ENCODE data around the gene FARP1.

FARP1 gene

GRCh38 chr13:98141091-98141490 is 1.8 kb upstream of the FARP1 start:
- in situ Hi-C loops (cut with MboI; ENCODE audit: low sequenced_read_pairs) = no loop called here

DNA sequence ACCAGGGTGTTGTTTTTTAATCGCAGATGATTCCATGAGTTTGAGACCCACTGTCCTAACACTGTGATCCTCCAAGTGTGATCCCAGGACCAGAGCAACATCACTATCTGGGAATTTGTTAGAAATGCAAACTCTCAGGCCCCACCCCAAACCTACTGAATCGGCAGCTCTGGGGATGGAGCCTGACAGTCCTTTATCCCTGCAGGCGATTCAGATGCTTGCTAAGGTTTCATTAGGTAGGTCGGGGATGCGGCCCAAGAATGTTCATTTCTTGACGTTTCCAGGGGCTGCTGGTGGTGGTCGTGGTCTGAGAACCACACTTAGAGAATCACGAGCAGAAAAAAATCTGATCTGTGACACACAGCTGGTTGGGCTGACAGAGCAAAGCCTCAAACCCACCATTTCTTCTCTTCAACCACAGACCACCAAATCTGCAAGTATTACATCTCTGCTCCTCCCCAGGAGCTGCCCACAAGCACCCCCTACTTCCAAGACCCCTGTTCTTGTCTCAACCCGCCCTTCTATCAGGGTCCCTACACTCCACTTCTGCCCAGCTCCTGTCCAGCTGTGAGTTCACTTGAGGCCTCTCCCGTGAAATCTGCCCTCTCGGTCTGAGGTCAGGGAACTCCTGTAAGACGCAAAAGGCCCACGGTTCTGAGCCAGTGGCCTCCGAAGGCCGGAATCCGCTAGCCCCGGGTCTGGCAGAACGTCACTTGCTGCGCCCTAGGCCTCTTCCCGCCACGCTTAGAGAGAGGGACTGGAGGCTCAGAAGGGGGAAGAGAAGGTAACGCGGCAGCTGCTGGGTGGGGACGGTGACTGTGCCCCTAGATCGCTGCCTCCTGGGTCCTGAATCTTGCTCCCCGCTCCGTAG is 1.1 kb upstream of the FARP1 start:
- in situ Hi-C loops (cut with MboI; ENCODE audit: low sequenced_read_pairs) = no loop called here

- in situ Hi-C loops (cut with MboI; ENCODE audit: low sequenced_read_pairs) = no loop called here
Measured at GRCh38 chr13:98143157-98143553, 261 bp downstream of the FARP1 start.

- in situ Hi-C loops (cut with MboI; ENCODE audit: low sequenced_read_pairs) = no loop called here
Measured at GRCh38 chr13:98143601-98144026, 720 bp downstream of the FARP1 start.

DNA sequence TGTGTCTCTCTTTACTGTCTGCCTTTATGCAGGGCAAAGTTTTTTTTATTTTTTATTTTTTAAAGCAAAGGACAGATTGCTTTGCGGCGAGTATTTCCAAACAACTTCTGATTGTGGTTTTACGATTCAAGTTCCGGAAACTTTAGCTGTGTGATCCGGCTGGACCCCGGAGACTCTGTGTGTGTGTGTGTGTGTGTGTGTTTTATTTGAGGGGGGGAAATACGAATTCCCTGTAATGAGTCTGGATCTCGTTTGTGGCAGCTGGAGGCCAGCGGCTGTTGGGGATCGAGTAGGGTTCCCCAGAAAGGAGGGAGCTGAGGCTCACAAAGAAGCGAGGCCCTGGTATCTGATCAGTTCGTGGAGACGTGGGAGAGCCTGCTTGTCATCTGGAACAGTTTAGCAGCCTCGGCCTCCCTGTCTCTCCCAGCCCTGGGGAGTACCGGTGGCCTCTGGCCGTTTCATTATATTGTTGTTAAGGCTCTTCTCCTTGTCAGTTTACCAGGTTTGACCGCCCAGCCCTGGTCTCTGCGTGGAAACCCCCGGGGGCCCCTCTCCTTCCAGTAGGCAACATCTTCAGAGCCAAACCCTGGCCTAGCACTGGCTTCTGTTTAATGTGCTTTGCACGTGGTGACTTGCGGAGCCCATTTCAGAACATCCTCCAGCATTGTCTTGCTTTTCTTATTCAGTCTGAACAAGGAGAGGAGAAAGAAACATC is 1.3 kb downstream of the FARP1 start:
- in situ Hi-C loops (cut with MboI; ENCODE audit: low sequenced_read_pairs) = no loop called here

GRCh38 chr13:98144801-98145350 is 2.0 kb downstream of the FARP1 start:
- in situ Hi-C loops (cut with MboI; ENCODE audit: low sequenced_read_pairs) = no loop called here

DNA sequence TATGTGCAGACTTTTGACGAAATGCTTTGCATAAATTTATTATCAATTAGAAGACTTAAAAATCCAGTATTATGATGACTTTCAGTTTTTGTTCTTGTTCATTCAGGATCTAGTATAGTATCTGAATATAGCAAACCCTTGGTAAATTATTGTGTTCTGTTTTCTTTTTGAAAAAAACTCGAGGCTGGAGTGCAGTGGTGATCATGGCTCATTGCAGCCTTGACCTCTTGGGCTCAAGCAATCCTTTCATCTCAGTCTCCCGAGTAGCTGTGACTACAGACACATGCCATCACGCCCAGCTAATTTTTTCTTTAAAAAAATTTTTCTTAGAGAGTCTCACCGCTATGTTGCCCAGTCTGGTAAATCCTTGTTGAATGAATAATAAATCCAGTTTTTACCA is 4.6 kb downstream of the FARP1 start:
- in situ Hi-C loops (cut with MboI; ENCODE audit: low sequenced_read_pairs) = no loop called here

- in situ Hi-C loops (cut with MboI; ENCODE audit: low sequenced_read_pairs) = no loop called here
Measured at GRCh38 chr13:98150832-98151479, 8.1 kb downstream of the FARP1 start.

DNA sequence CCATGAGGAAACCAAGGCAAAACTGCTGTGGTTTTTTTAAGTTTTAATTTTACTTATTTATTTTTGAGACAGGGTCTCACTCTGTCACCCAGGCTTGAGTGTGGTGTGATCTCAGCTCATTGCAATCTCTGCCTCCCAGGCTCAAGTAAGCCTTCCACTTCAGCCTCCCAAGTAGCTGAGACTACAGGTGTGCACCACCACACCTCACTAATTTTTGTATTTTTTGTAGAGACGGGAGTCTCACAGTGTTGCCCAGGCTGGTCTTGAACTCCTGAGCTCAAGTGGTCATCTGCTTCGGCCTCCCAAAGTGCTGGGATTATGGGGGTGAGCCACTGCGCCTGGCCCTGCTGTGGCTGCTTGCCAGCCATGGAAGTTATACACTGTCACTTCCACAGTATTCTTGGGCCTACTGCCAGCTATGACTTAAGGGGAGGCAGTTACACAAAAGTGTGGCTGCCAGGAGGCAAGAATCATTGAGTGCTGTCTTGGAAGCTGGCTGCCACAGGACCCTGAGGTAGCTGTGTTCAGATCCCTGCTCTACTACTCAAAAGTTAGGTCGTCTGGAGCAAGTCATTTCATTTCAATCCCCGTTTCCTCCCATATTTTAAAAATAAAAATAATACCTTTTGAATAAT is 12.7 kb downstream of the FARP1 start:
- in situ Hi-C loops (cut with MboI; ENCODE audit: low sequenced_read_pairs) = no loop called here

DNA sequence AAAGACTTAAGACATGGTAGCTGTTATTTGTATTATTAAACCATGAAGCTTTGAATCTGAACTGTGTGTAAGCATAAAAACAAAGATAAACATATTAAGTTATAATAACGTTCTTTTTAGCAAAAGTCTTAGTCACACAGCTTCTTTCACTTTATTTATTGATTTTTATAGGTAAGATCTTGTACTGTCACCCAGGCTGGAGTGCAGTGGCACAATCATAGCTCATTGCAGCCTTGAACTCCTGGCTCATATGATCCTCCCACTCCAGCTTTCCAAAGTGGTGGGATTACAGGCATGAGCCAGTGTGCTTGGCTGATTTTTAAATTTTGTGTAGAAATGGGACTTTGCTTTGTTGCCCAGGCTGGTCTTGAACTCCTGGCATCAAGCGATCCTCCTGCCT is 13.4 kb downstream of the FARP1 start:
- in situ Hi-C loops (cut with MboI; ENCODE audit: low sequenced_read_pairs) = no loop called here

DNA sequence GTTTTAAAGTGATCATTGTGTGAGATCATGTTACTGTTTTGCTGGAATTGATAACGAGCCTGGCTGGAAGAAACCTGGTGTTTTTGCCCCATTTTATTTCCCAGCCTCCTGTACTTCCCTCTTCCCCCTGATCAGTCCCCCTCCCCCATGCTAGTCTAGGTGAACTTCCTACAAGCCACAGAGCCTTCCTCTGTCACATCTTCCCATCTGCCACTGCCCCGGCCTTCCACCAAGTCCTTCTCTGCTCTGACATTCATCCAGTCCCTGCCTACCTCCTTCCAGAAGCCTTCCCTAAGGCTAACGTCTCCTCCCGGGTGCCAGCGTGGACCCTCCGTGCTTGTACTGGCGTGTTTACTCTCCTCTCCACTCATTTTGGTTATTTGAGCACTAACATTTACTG is 14.3 kb downstream of the FARP1 start:
- in situ Hi-C loops (cut with MboI; ENCODE audit: low sequenced_read_pairs) = no loop called here

GRCh38 chr13:98157609-98158008 is 14.7 kb downstream of the FARP1 start:
- in situ Hi-C loops (cut with MboI; ENCODE audit: low sequenced_read_pairs) = no loop called here

- in situ Hi-C loops (cut with MboI; ENCODE audit: low sequenced_read_pairs) = no loop called here
Measured at GRCh38 chr13:98158172-98158899, 15.4 kb downstream of the FARP1 start.

- in situ Hi-C loops (cut with MboI; ENCODE audit: low sequenced_read_pairs) = no loop called here
Measured at GRCh38 chr13:98162935-98163334, 20.0 kb downstream of the FARP1 start.

DNA sequence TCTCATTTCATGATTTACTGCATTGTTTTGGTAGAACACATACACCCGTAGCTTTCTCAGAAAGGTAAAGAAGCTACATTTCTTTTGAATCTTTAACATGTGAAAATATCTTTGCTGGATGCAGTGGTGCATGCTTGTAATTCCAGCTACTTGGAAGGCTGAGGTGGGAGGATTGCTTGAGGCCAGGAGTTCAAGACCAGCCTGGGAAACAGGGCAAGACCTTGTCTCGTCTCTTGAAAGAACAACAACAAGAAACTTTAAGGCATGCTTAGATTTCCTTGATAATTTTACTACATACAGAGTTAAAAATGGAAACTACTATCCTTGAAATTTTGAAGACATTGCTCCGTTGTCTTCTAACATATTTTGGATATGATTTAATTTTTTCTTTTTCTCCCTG is 26.4 kb downstream of the FARP1 start:
- in situ Hi-C loops (cut with MboI; ENCODE audit: low sequenced_read_pairs) = no loop called here

DNA sequence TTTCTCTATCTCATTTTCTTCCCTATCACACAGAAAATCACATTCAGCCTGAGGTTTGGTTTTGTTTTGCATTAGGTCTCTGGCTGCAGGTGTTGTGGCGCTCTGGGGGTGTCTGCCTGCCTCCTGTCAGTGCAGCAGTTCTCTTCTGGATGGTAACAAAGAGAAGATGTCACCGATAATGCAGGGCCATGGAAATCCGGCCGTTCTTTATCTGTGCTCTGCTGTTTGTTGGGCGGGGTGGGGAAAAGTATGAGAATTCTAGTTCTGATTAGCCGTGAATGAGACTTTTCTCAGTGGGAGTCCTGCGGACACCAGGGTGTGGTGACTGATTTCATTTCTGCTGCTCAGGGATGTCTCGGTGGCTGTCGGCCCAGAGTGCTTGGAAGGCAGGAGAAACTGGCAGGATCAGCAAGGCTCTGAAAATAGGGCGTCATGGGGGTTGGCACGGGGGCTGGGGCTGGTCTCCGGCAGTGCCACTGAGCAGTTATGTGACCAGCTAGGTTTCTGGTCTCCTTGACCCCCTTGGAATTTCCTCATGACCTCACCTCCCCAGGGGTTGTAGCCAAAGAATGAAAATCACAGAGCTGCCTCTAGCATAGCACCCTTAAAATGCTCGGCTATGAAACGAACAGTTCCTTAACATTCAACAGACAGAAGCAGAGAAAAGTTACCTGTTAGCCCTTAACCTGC is 29.2 kb downstream of the FARP1 start:
- in situ Hi-C loops (cut with MboI; ENCODE audit: low sequenced_read_pairs) = no loop called here

DNA sequence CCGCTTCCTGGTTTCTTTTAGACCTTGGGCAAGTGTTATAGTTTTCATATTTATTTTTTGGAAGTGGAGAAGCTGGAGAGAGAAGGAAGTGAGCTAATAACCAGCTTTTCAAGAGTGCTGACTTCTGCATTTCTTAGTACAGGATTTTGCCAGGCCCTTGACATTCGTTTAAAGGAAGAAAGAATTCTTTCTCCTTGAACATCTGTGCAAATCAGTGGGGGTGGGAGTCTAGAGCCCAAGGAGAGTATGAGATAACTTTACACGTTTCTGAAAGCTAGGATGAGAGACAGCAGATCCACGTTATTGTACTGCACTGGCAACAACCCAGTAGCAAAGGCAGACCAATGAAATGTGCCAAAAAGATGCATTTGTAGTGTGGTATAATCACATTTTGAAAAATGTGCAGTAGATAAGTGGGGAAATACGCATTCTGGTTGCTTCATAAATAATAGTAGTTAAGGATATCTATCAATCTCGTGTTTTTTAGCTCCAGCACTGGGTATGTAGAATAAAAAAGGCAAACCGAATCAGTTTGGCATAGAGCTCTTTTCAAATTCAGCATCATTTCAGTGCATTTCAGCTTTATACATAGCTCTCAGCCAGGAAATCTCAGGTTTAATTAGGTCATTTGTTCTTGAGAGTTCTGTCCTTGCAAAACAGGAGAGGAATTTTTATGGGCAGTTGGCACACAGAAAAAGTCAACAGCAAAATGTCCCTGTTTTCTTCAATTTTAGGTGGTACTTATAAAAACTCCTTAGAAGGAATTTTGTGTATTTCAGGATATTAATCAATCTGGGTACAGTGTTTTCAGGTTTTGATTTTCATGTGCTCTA is 29.9 kb downstream of the FARP1 start:
- in situ Hi-C loops (cut with MboI; ENCODE audit: low sequenced_read_pairs) = no loop called here

GRCh38 chr13:98173431-98174152 is 30.7 kb downstream of the FARP1 start:
- in situ Hi-C loops (cut with MboI; ENCODE audit: low sequenced_read_pairs) = no loop called here

Data from hTERT RPE-1 (cell line).